ENCODE results near the gene ABO.

DNA sequence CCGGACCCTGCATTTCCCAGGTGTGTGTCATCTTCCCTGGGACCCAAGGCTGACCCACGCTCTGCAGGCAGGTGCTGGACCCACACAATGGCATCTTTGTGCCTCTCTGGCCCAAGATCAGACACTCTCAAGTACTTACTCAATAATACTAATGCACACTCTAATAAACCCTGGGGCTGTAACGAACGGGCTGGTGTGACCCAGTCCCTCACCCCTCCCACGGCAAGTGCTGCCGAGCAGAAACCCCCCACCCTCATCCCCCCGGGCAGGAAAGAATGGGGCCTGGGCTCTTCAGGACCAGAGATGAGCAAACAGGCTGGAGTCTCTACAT, 64.8 kb downstream of the ABO start:
- no peak for TF ChIP-seq CTCF (conservative IDR thresholded peaks at IDR 0.05)
- TF ChIP-seq EZH2 (IDR thresholded peaks at IDR 0.05; ENCODE audit: low read depth): no peak
